DND-41 (cell line): ENCODE data around the gene PPP4R1.

Source experiments
- CTCF ChIP-seq: IDR thresholded peaks from 2 replicates; pipeline ENCODE4 v1.5.1; 2012; ENCODE audit warnings: borderline replicate concordance, low read length, moderate library complexity, mild to moderate bottlenecking; ENCODE audit not compliant: poor library complexity, severe bottlenecking; ENCODE audit errors: extremely low read depth
- EZH2 ChIP-seq: IDR thresholded peaks from 3 replicates; pipeline ENCODE4 v1.6.1; 2012; ENCODE audit warnings: borderline replicate concordance, low read depth, mild to moderate bottlenecking, moderate library complexity, low read length, inconsistent platforms; ENCODE audit not compliant: severe bottlenecking

- TF ChIP-seq CTCF (no peak), EZH2 (no peak)
These were observed 15.0 kb downstream of the PPP4R1 start for GRCh38 chr18:9599328-9599727.
